OCI-LY3 (cell line): ENCODE measurements around the gene GAS7.

Source experiments
- H2AFZ ChIP-seq: fragments of 200-600, 300-600 bp; shearing (Covaris generic); 2 replicates; pipeline ENCODE4 v1.6.0; 2014; ENCODE audit warnings: antibody characterized with exemption, low read depth, low read length
- H3K27ac ChIP-seq: fragments of 200-600, 300-600 bp; sonication (generic); 2 replicates; pipeline ENCODE4 v1.5.1; 2014; ENCODE audit warnings: mild to moderate bottlenecking, low read length, moderate library complexity, mixed read lengths
- H3K27me3 ChIP-seq: fragments of 200-600, 300-600 bp; sonication (generic); 2 replicates; pipeline ENCODE4 v1.6.1; 2014; ENCODE audit warnings: low read depth, low read length, mixed read lengths
- H3K36me3 ChIP-seq: fragments of 200-600, 300-600 bp; sonication (generic); replicated peaks from 2 replicates; pipeline ENCODE3; 2014; ENCODE audit warnings: low read depth, low read length, mixed read lengths
- H3K4me1 ChIP-seq: fragments of 300-600, 200-600 bp; sonication (generic); 2 replicates; pipeline ENCODE4 v1.6.1; 2014; ENCODE audit warnings: low read length, mixed read lengths
- H3K4me2 ChIP-seq: fragments of 200-600, 300-600 bp; sonication (generic); 2 replicates; pipeline ENCODE4 v1.6.1; 2014; ENCODE audit warnings: low read length, mixed read lengths
- H3K4me3 ChIP-seq: fragments of 300-600, 200-600 bp; sonication (generic); 2 replicates; pipeline ENCODE4 v1.5.1; 2014; ENCODE audit warnings: antibody characterized with exemption, mild to moderate bottlenecking, low read length, moderate library complexity
- H3K79me2 ChIP-seq: fragments of 300-600, 200-600 bp; shearing (Covaris generic); 2 replicates; pipeline ENCODE4 v1.6.1; 2014; ENCODE audit warnings: mild to moderate bottlenecking, low read length, mixed read lengths
- H3K9ac ChIP-seq: fragments of 300-600, 200-600 bp; shearing (Covaris generic); 2 replicates; pipeline ENCODE4 v1.6.0; 2014; ENCODE audit warnings: mild to moderate bottlenecking, low read length, moderate library complexity
- H3K9me3 ChIP-seq: fragments of 200-600, 300-600 bp; shearing (Covaris generic); 2 replicates; pipeline ENCODE4 v1.6.1; 2014; ENCODE audit warnings: low read length, mixed read lengths; ENCODE audit not compliant: insufficient read depth
- H4K20me1 ChIP-seq: fragments of 200-600, 300-600 bp; sonication (generic); 2 replicates; pipeline ENCODE4 v1.6.1; 2016; ENCODE audit warnings: low read length, mixed read lengths; ENCODE audit not compliant: insufficient read depth
- CTCF ChIP-seq: fragments of 200-600, 300-600 bp; sonication (generic); IDR thresholded peaks from 2 replicates; pipeline ENCODE4 v1.5.1; 2014; ENCODE audit warnings: antibody characterized with exemption, low read length, low read depth
- EZH2phosphoT487 ChIP-seq: fragments of 200-600 bp; shearing (Covaris generic); IDR thresholded peaks from 2 replicates; pipeline ENCODE4 v1.6.1; 2018; ENCODE audit warnings: antibody characterized with exemption, mixed run types, low read depth

Gene GAS7

GRCh38 chr17:10208604-10209193, 10.3 kb upstream of the GAS7 start:
- no peak overlapping the region for H3K27ac ChIP-seq
- H3K4me1 ChIP-seq, result no peaks in the 10 kb centered on the region
- TF ChIP-seq CTCF (no peak), EZH2phosphoT487 (no peak)
- H3K4me3 ChIP-seq, result no peak overlapping the region
- no peaks in the 10 kb centered on the region for H3K27me3 ChIP-seq
- H3K9me3 ChIP-seq, result no peaks in the 10 kb centered on the region
- no peaks in the 10 kb centered on the region for H4K20me1 ChIP-seq
- H3K79me2 ChIP-seq, result no peaks in the 10 kb centered on the region
- no peak overlapping the region for H3K9ac ChIP-seq
- no peaks in the 10 kb centered on the region for H3K36me3 ChIP-seq
- no peak overlapping the region for H2AFZ ChIP-seq
- no peak overlapping the region for H3K4me2 ChIP-seq

GRCh38 chr17:10207153-10207552, 8.7 kb upstream of the GAS7 start:
- Histone ChIP-seq H3K9ac (no peak overlapping the region), H3K4me1 (no peaks in the 10 kb centered on the region), H3K36me3 (no peaks in the 10 kb centered on the region), H3K4me2 (no peak overlapping the region), H3K27ac (no peak overlapping the region), H3K9me3 (no peaks in the 10 kb centered on the region), H3K4me3 (no peak overlapping the region), H3K27me3 (no peaks in the 10 kb centered on the region), H2AFZ (no peak overlapping the region), H3K79me2 (no peaks in the 10 kb centered on the region), H4K20me1 (no peaks in the 10 kb centered on the region)
- TF ChIP-seq EZH2phosphoT487 (no peak), CTCF (no peak)

GRCh38 chr17:10205549-10206185, 7.3 kb upstream of the GAS7 start:
- Histone ChIP-seq H3K79me2 (no peaks in the 10 kb centered on the region), H4K20me1 (no peaks in the 10 kb centered on the region), H3K4me1 (no peaks in the 10 kb centered on the region), H3K4me3 (no peak overlapping the region), H3K9me3 (no peaks in the 10 kb centered on the region), H3K27ac (no peak overlapping the region), H2AFZ (no peak overlapping the region), H3K36me3 (no peaks in the 10 kb centered on the region), H3K4me2 (no peak overlapping the region), H3K27me3 (no peaks in the 10 kb centered on the region), H3K9ac (no peak overlapping the region)
- TF ChIP-seq EZH2phosphoT487 (no peak), CTCF (no peak)

- Histone ChIP-seq H3K4me2 (no peak overlapping the region), H3K4me3 (no peak overlapping the region), H3K9me3 (no peaks in the 10 kb centered on the region), H3K27me3 (no peaks in the 10 kb centered on the region), H3K27ac (no peak overlapping the region), H3K9ac (no peak overlapping the region), H2AFZ (no peak overlapping the region), H4K20me1 (no peaks in the 10 kb centered on the region), H3K79me2 (no peaks in the 10 kb centered on the region), H3K4me1 (no peaks in the 10 kb centered on the region), H3K36me3 (no peaks in the 10 kb centered on the region)
- TF ChIP-seq CTCF, result no peak
- no peak for TF ChIP-seq EZH2phosphoT487
Observed at GRCh38 chr17:10201680-10202079, 3.3 kb upstream of the GAS7 start.
